OCI-LY7 (cell line): ENCODE data around the gene ISM2. TPM values are rescaled to one million over a fixed set of nuclear protein-coding genes. Genes with fewer than 3 reads are reported as not detected.

ENCODE experiments used
- BruUV-seq: library from RNA; stranded (reverse); fragments of 400-500 nt; replicated peaks from 2 replicates; lab custom pipeline; 2021; lab: Mats Ljungman, UMichigan
- CTCF ChIA-PET: fragments of 300-600 bp; sonication (Branson Sonifier 250); formaldehyde crosslinking; loops from one replicate; lab custom pipeline; 2022; ENCODE audit warnings: antibody characterized with exemption; ENCODE audit not compliant: unreplicated experiment; lab: Charles Lee
- POLR2A ChIA-PET: fragments of 300-600 bp; sonication (Branson Sonifier 250); formaldehyde crosslinking; loops from one replicate; lab custom pipeline; 2022; ENCODE audit warnings: antibody characterized with exemption; lab: Charles Lee
- DNase-seq: peaks from one replicate; pipeline ENCODE4 v3.0.0-alpha.2; 2015; ENCODE audit warnings: low spot score
- H2AFZ ChIP-seq: fragments of 200-600 bp; sonication (generic), shearing (Covaris generic); 2 replicates; pipeline ENCODE4 v1.6.1; 2014; ENCODE audit warnings: mild to moderate bottlenecking, antibody characterized with exemption, low read length, moderate library complexity
- H3K27ac ChIP-seq: fragments of 200-600 bp; sonication (generic); 2 replicates; pipeline ENCODE4 v1.5.1; 2014; ENCODE audit warnings: mixed run types, low read depth, mild to moderate bottlenecking, moderate library complexity, low read length, inconsistent platforms; ENCODE audit not compliant: poor library complexity, severe bottlenecking
- H3K36me3 ChIP-seq: fragments of 200-600 bp; sonication (generic); 2 replicates; pipeline ENCODE4 v1.6.1; 2014; ENCODE audit warnings: mild to moderate bottlenecking, antibody characterized with exemption, low read length, moderate library complexity, mixed read lengths; ENCODE audit not compliant: insufficient read depth
- H3K4me1 ChIP-seq: fragments of 200-600 bp; sonication (generic); 2 replicates; pipeline ENCODE4 v1.5.1; 2014; ENCODE audit warnings: mild to moderate bottlenecking, low read length; ENCODE audit not compliant: insufficient read depth, poor library complexity, severe bottlenecking
- H3K4me2 ChIP-seq: fragments of 200-600 bp; sonication (generic); 2 replicates; pipeline ENCODE4 v1.6.1; 2014; ENCODE audit warnings: mild to moderate bottlenecking, low read length
- H3K4me3 ChIP-seq: fragments of 200-600 bp; sonication (generic); 2 replicates; pipeline ENCODE4 v1.5.1; 2014; ENCODE audit warnings: mild to moderate bottlenecking, low read depth, low read length; ENCODE audit not compliant: poor library complexity, severe bottlenecking
- H3K79me2 ChIP-seq: fragments of 200-600 bp; sonication (generic); 2 replicates; pipeline ENCODE4 v1.6.1; 2016; ENCODE audit warnings: low read depth, mild to moderate bottlenecking, low read length, moderate library complexity, mixed read lengths; ENCODE audit not compliant: insufficient read depth
- H3K9me2 ChIP-seq: fragments of 200-600 bp; sonication (generic); 2 replicates; pipeline ENCODE4 v1.6.1; 2016; ENCODE audit warnings: mild to moderate bottlenecking, low read length, mixed read lengths; ENCODE audit not compliant: insufficient read depth
- H3K9me3 ChIP-seq: fragments of 200-600 bp; sonication (generic); 2 replicates; pipeline ENCODE4 v1.6.1; 2014; ENCODE audit warnings: mild to moderate bottlenecking, mixed run types, low read length, mixed read lengths
- H4K20me1 ChIP-seq: fragments of 200-600 bp; sonication (generic); 2 replicates; pipeline ENCODE4 v1.6.1; 2014; ENCODE audit warnings: mild to moderate bottlenecking, antibody characterized with exemption, low read length, moderate library complexity, mixed read lengths; ENCODE audit not compliant: insufficient read depth
- EZH2phosphoT487 ChIP-seq: fragments of 200-600 bp; sonication (generic); IDR thresholded peaks from 2 replicates; pipeline ENCODE4 v1.6.1; 2018; ENCODE audit warnings: low read depth, borderline replicate concordance, mild to moderate bottlenecking, mixed run types, antibody characterized with exemption, low read length, moderate library complexity, mixed read lengths
- intact Hi-C: fragments of 100-400 bp; cut with micrococcal nuclease; formaldehyde crosslinking; loops from one replicate; pipeline ENCODE4 v1.10.0; 2022; ENCODE audit not compliant: unreplicated experiment
- total RNA-seq, 2 experiments: library from RNA; depleted of rRNA in 1 of 2; stranded (reverse); fragments of >200 nt in 1 of 2; shearing (Covaris generic) in 1 of 2; gene quantifications; 2 replicates each; pipeline ENCODE4 v1.2.3, GENCODE V29; 2014 to 2022
- TF ChIP-seq, protein P1 (sequence below): fragments of 200-600 bp; sonication (generic); conservative IDR thresholded peaks from 2 replicates; pipeline ENCODE4 v1.5.1; 2014; ENCODE audit warnings: mild to moderate bottlenecking, antibody characterized with exemption, low read length, moderate library complexity, mixed read lengths

The ISM2 gene
- total RNA-seq, 2 experiments from 2014 or later: not detected

DNA sequence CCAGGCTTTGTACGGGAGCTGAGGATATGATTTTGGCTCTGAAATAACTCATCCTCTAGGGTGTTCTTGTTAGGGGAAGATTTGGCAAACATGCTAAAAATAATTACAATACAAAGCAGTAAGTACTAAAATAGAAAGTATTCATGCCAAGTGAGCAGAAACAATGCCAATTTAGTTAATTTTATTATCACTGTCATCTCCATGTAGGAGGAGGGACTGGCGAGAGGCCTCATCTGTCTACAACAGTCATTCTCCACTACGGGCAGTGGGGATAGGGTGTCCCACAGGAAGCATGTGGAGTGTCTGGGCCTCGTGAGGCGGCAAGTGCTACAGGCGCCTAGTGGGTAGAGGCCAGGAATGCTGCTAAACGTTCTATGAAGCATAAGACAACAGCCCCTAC is 3.3 kb downstream of the ISM2 start:
- Histone ChIP-seq H3K4me1 (peaks cover 15% of the 10 kb centered on the region), H3K79me2 (no peaks in the 10 kb centered on the region), H3K9me2 (no peaks in the 10 kb centered on the region), H4K20me1 (no peaks in the 10 kb centered on the region), H2AFZ (no peak overlapping the region), H3K4me2 (no peak overlapping the region), H3K36me3 (no peaks in the 10 kb centered on the region), H3K4me3 (no peak overlapping the region), H3K27ac (no peak overlapping the region), H3K9me3 (no peaks in the 10 kb centered on the region)
- TF ChIP-seq, protein P1, sequence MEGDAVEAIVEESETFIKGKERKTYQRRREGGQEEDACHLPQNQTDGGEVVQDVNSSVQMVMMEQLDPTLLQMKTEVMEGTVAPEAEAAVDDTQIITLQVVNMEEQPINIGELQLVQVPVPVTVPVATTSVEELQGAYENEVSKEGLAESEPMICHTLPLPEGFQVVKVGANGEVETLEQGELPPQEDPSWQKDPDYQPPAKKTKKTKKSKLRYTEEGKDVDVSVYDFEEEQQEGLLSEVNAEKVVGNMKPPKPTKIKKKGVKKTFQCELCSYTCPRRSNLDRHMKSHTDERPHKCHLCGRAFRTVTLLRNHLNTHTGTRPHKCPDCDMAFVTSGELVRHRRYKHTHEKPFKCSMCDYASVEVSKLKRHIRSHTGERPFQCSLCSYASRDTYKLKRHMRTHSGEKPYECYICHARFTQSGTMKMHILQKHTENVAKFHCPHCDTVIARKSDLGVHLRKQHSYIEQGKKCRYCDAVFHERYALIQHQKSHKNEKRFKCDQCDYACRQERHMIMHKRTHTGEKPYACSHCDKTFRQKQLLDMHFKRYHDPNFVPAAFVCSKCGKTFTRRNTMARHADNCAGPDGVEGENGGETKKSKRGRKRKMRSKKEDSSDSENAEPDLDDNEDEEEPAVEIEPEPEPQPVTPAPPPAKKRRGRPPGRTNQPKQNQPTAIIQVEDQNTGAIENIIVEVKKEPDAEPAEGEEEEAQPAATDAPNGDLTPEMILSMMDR: no peak
- no peak for TF ChIP-seq EZH2phosphoT487
- CTCF ChIA-PET: interaction anchor here (0.7 kb wide), 1 partner anchor 48 kb away, joined by 4 read pairs; no protein-coding TSS in a partner anchor
- DNase-seq: no peak
- POLR2A ChIA-PET: interaction anchor here (0.6 kb wide), 1 partner anchor 474 kb away, joined by 3 read pairs; no protein-coding TSS in a partner anchor
- intact Hi-C loops: no loop called here
- no TSS peak for BruUV-seq

DNA sequence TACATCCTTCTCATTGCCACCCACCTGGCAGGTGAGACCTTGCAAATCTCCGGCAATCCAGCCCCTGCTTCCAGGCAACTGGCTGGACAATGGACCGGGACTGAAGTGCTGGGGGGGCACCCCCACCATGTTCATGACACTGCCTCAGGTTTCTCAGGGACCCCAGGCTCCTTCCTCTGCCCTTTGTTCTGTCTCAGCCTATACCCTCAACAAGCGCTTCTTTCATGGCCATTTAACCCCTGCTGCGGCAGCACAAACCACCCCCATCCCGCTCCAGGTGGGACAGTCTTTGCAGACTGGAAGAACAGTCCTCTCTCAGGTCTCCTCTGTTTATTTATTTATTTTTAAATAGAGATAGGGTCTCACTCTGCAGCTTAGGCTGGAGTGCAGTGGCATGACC is 7.6 kb downstream of the ISM2 start:
- POLR2A ChIA-PET: no interaction called here
- Histone ChIP-seq H3K4me2 (no peak overlapping the region), H2AFZ (no peak overlapping the region), H4K20me1 (no peaks in the 10 kb centered on the region), H3K79me2 (no peaks in the 10 kb centered on the region), H3K9me2 (no peaks in the 10 kb centered on the region), H3K9me3 (no peaks in the 10 kb centered on the region), H3K27ac (no peak overlapping the region), H3K4me3 (no peak overlapping the region), H3K4me1 (no peaks in the 10 kb centered on the region), H3K36me3 (no peaks in the 10 kb centered on the region)
- TF ChIP-seq EZH2phosphoT487: no peak
- TF ChIP-seq, protein P1: no peak
- intact Hi-C loops: no loop called here
- CTCF ChIA-PET: no interaction called here
- DNase-seq: no peak
- no TSS peak for BruUV-seq

DNA sequence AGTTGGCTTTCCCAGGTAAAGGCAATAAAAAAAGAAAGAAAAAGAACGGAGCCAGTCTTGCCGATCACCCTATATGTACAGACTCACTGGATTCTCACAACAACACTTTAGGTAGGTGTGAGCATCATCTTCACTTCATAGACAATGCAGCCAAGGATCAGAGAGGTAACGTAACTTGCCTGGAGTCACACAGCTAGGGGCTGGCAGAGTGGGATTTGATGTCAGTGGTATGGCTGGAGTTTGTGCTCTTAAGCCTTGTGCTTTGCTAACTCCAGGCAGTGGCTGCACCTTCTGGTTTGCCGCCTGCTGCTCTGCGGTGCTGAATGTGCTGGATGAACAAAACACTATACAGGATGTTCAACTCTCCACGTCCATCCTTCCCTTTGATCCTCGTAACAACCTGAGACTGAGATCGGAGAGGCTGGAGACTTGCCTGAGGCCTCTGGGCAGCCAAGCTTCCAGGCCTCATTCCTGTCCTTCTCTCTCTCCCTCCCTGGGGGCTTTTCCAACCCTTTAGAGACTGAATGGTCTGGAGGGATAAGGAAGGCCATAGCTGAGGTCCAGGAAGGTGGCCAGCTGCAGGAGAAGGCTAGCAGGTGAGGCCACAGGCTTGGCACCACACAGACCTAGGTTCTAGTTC is 8.1 kb downstream of the ISM2 start:
- BruUV-seq: no TSS peak
- Histone ChIP-seq H3K27ac (no peak overlapping the region), H3K4me2 (no peak overlapping the region), H3K79me2 (no peaks in the 10 kb centered on the region), H3K4me3 (no peak overlapping the region), H3K9me2 (no peaks in the 10 kb centered on the region), H3K36me3 (no peaks in the 10 kb centered on the region), H3K4me1 (no peaks in the 10 kb centered on the region), H2AFZ (no peak overlapping the region), H4K20me1 (no peaks in the 10 kb centered on the region), H3K9me3 (no peaks in the 10 kb centered on the region)
- DNase-seq: no peak
- CTCF ChIA-PET: no interaction called here
- intact Hi-C loops: no loop called here
- TF ChIP-seq, protein P1: no peak
- TF ChIP-seq EZH2phosphoT487: no peak
- POLR2A ChIA-PET: no interaction called here
